Endothelial cell of umbilical vein (primary cell): ENCODE measurements around the gene ZC3H7A.

Source experiments
- EZH2 ChIP-seq: IDR thresholded peaks from 2 replicates; pipeline ENCODE4 v1.6.1; 2012; ENCODE audit warnings: borderline replicate concordance, low read depth, mild to moderate bottlenecking, moderate library complexity, low read length, inconsistent platforms; ENCODE audit not compliant: severe bottlenecking
- FOS ChIP-seq: IDR thresholded peaks from 2 replicates; pipeline ENCODE4 v1.6.1; 2011; ENCODE audit warnings: mild to moderate bottlenecking, low read length, moderate library complexity, borderline replicate concordance; ENCODE audit not compliant: insufficient read depth
- GATA2 ChIP-seq: IDR thresholded peaks from 2 replicates; pipeline ENCODE4 v1.7.0; 2011; ENCODE audit warnings: low read depth, mild to moderate bottlenecking, moderate library complexity, mixed read lengths, low read length; ENCODE audit not compliant: insufficient read length, insufficient read depth
- JUN ChIP-seq: IDR thresholded peaks from 2 replicates; pipeline ENCODE4 v1.6.1; 2011; ENCODE audit warnings: borderline replicate concordance, low read depth; ENCODE audit not compliant: insufficient read length, insufficient read depth
- MAX ChIP-seq: IDR thresholded peaks from 2 replicates; pipeline ENCODE4 v1.6.1; 2011; ENCODE audit not compliant: insufficient read depth, insufficient read length
- MYC ChIP-seq: IDR thresholded peaks from one replicate; pipeline ENCODE4 v1.6.1; 2011; ENCODE audit warnings: mild to moderate bottlenecking, low read depth, low read length
- POLR2A ChIP-seq: IDR thresholded peaks from 2 replicates; pipeline ENCODE4 v1.6.1; 2012; ENCODE audit warnings: low read depth, mild to moderate bottlenecking, control low read depth, low read length
- POLR2AphosphoS5 ChIP-seq: IDR thresholded peaks from 2 replicates; pipeline ENCODE4 v1.6.1; 2012; ENCODE audit warnings: low read depth, mild to moderate bottlenecking, control low read depth, low read length, moderate library complexity; ENCODE audit not compliant: insufficient read depth
- TF ChIP-seq, protein P1 (sequence below), 2 donors: IDR thresholded peaks; 1 replicate in 1 of 2; 2 replicates in 1 of 2; pipeline ENCODE4 v1.5.1; 2011; ENCODE audit warnings: low read length in 2 of 2, mild to moderate bottlenecking in 2 of 2, moderate library complexity in 2 of 2, control low read depth in 1 of 2, inconsistent platforms in 1 of 2, low read depth in 1 of 2; ENCODE audit not compliant: insufficient read depth in 1 of 2; ENCODE audit errors: extremely low read depth in 1 of 2

DNA sequence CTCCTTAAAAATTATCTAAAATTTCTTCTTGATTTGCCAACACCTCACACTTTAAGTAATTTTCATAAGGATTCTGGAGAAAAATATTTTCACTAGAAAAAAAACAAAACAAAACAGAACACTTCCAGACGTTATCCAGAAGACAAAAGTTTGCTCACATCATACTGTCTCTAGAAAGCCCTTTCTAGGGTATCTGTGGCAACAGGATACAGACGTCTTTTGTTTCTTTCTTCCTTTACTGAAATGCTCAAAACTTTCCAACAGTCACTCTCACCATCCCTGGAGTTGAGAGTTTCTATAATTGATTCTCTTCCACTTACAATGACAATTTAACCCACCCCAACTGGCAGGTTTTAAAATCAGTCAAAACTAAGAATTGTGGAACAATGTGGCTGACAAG, 2.6 kb downstream of the ZC3H7A start:
- TF ChIP-seq POLR2A (no peak), EZH2 (no peak), MAX (no peak), FOS (no peak), MYC (no peak), JUN (no peak), POLR2AphosphoS5 (no peak), GATA2 (no peak)
- TF ChIP-seq, protein P1, sequence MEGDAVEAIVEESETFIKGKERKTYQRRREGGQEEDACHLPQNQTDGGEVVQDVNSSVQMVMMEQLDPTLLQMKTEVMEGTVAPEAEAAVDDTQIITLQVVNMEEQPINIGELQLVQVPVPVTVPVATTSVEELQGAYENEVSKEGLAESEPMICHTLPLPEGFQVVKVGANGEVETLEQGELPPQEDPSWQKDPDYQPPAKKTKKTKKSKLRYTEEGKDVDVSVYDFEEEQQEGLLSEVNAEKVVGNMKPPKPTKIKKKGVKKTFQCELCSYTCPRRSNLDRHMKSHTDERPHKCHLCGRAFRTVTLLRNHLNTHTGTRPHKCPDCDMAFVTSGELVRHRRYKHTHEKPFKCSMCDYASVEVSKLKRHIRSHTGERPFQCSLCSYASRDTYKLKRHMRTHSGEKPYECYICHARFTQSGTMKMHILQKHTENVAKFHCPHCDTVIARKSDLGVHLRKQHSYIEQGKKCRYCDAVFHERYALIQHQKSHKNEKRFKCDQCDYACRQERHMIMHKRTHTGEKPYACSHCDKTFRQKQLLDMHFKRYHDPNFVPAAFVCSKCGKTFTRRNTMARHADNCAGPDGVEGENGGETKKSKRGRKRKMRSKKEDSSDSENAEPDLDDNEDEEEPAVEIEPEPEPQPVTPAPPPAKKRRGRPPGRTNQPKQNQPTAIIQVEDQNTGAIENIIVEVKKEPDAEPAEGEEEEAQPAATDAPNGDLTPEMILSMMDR (IDR thresholded peaks at IDR 0.05; ENCODE audit: extremely low read depth in 1 of 2, insufficient read depth in 1 of 2, low read depth in 1 of 2, low read length in 2 of 2) = no peak
